HepG2 (cell line): ENCODE measurements around the gene SLC35D2. TPM values are rescaled to one million over a fixed set of nuclear protein-coding genes. Genes with fewer than 3 reads are reported as not detected.

Source experiments
- CBX5 ChIP-seq: sonication (generic); formaldehyde crosslinking; IDR thresholded peaks from 2 replicates; pipeline ENCODE4 v1.4.0; 2020; ENCODE audit warnings: missing genetic modification reagents, borderline replicate concordance
- CEBPG ChIP-seq: IDR thresholded peaks from 2 replicates; pipeline ENCODE4 v1.6.1; 2016
- CENPT ChIP-seq: sonication (generic); formaldehyde crosslinking; IDR thresholded peaks from 2 replicates; pipeline ENCODE4 v1.8.0; 2022; ENCODE audit warnings: low read depth, mild to moderate bottlenecking, moderate library complexity, missing genetic modification reagents
- ELF4 ChIP-seq: sonication (generic); formaldehyde crosslinking; IDR thresholded peaks from 2 replicates; pipeline ENCODE4 v1.5.0; 2020; ENCODE audit warnings: missing genetic modification reagents, mild to moderate bottlenecking, moderate library complexity, borderline replicate concordance
- FOXM1 ChIP-seq: sonication (generic); formaldehyde crosslinking; IDR thresholded peaks from 2 replicates; pipeline ENCODE4 v1.5.0; 2020; ENCODE audit warnings: missing genetic modification reagents
- HCFC1 ChIP-seq: fragments of 150-350 bp; IDR thresholded peaks from 2 replicates; pipeline ENCODE4 v1.6.1; 2014; ENCODE audit warnings: low read depth, low read length
- KDM6A ChIP-seq: IDR thresholded peaks from 2 replicates; pipeline ENCODE4 v1.6.1; 2016; ENCODE audit warnings: low read depth
- MBNL3 ChIP-seq: fragments of 250-450 bp; sonication (Bioruptor Pico); conservative IDR thresholded peaks from 2 replicates; pipeline ENCODE4 v1.8.0; 2022; ENCODE audit warnings: mild to moderate bottlenecking, inconsistent platforms
- PHF8 ChIP-seq: sonication (generic); formaldehyde crosslinking; IDR thresholded peaks from 2 replicates; pipeline ENCODE4 v1.5.0; 2020; ENCODE audit warnings: missing genetic modification reagents
- POLR2AphosphoS2 ChIP-seq: IDR thresholded peaks from 2 replicates; pipeline ENCODE4 v1.6.1; 2011; ENCODE audit warnings: low read depth, low read length, improper control_type of control experiment
- RNF2 ChIP-seq: fragments of 450-650 bp; conservative IDR thresholded peaks from 2 replicates; pipeline ENCODE4 v1.6.1; 2016; ENCODE audit warnings: low read depth
- SIX1 ChIP-seq: sonication (generic); formaldehyde crosslinking; IDR thresholded peaks from 2 replicates; pipeline ENCODE4 v1.4.0; 2020; ENCODE audit warnings: missing genetic modification reagents, borderline replicate concordance
- SOX6 ChIP-seq, 2 experiments: fragments of 450-650 bp in 1 of 2; sonication (generic) in 1 of 2; formaldehyde crosslinking in 1 of 2; IDR thresholded peaks; 2 replicates each; pipeline versions ENCODE4 v1.4.0 to v1.6.1; 2017 to 2020; ENCODE audit warnings: antibody characterized with exemption in 1 of 2, mild to moderate bottlenecking in 1 of 2, missing genetic modification reagents in 1 of 2
- SPEN ChIP-seq: sonication (generic); formaldehyde crosslinking; IDR thresholded peaks from 2 replicates; pipeline ENCODE4 v1.5.1; 2020; ENCODE audit warnings: low read depth, mild to moderate bottlenecking, missing genetic modification reagents
- SRSF1 ChIP-seq: fragments of 200-400 bp; formaldehyde crosslinking; optimal IDR thresholded peaks from 2 replicates; pipeline ENCODE3; 2017; ENCODE audit warnings: mild to moderate bottlenecking, low read depth, low read length, moderate library complexity
- ZBTB7A ChIP-seq: sonication (generic); formaldehyde crosslinking; IDR thresholded peaks from 2 replicates; pipeline ENCODE4 v1.8.0; 2022; ENCODE audit warnings: mild to moderate bottlenecking, missing genetic modification reagents
- ZFP36L2 ChIP-seq: sonication (generic); formaldehyde crosslinking; IDR thresholded peaks from 2 replicates; pipeline ENCODE4 v1.4.0; 2020; ENCODE audit warnings: missing genetic modification reagents
- ZFP82 ChIP-seq: sonication (generic); formaldehyde crosslinking; IDR thresholded peaks from 2 replicates; pipeline ENCODE4 v1.5.1; 2020; ENCODE audit warnings: mild to moderate bottlenecking, missing genetic modification reagents, borderline replicate concordance
- ZFX ChIP-seq: sonication (generic); formaldehyde crosslinking; IDR thresholded peaks from 2 replicates; pipeline ENCODE4 v1.4.0; 2020; ENCODE audit warnings: mild to moderate bottlenecking, low read depth, missing genetic modification reagents, moderate library complexity
- ZNF101 ChIP-seq: sonication (generic); formaldehyde crosslinking; IDR thresholded peaks from 2 replicates; pipeline ENCODE4 v1.4.0; 2020; ENCODE audit warnings: mild to moderate bottlenecking, low read depth, missing genetic modification reagents, borderline replicate concordance
- ZNF292 ChIP-seq: sonication (generic); formaldehyde crosslinking; IDR thresholded peaks from 2 replicates; pipeline ENCODE4 v1.8.1; 2022; ENCODE audit warnings: mild to moderate bottlenecking, low read depth, missing genetic modification reagents, borderline replicate concordance
- ZNF441 ChIP-seq: sonication (generic); formaldehyde crosslinking; IDR thresholded peaks from 2 replicates; pipeline ENCODE4 v1.7.0; 2021; ENCODE audit warnings: missing genetic modification reagents, borderline replicate concordance
- ZNF549 ChIP-seq: sonication (generic); formaldehyde crosslinking; IDR thresholded peaks from 2 replicates; pipeline ENCODE4 v1.5.0; 2020; ENCODE audit warnings: missing genetic modification reagents
- ZNF564 ChIP-seq: sonication (generic); formaldehyde crosslinking; IDR thresholded peaks from 2 replicates; pipeline ENCODE4 v1.8.1; 2023; ENCODE audit warnings: mild to moderate bottlenecking, missing genetic modification reagents
- ZNF615 ChIP-seq: sonication (generic); formaldehyde crosslinking; IDR thresholded peaks from 2 replicates; pipeline ENCODE4 v1.5.0; 2020; ENCODE audit warnings: mild to moderate bottlenecking, missing genetic modification reagents, borderline replicate concordance
- polyA plus RNA-seq, 8 experiments: library from polyadenylated mRNA; depleted of rRNA in 3 of 8; stranded (reverse) in 7 of 8; unstranded in 1 of 8; fragments of >200 nt; fragmentation: Illumina TruSeq in 4 of 8; extraction: Trizol in 4 of 8; gene quantifications; 2 replicates each; pipeline versions ENCODE4 v1.2.1 to v1.2.3, GENCODE V29; 2011 to 2016; ENCODE audit warnings: low read depth in 4 of 8, missing spikeins in 1 of 8, mixed read lengths in 1 of 8; ENCODE audit not compliant: insufficient read depth in 1 of 8
- total RNA-seq, 5 experiments: library from RNA; depleted of rRNA; stranded (reverse); fragments of >200 nt; fragmentation: Illumina TruSeq; extraction: Trizol; gene quantifications; 2 replicates each; pipeline ENCODE4 v1.2.3, GENCODE V29; 2016; ENCODE audit warnings: low read depth in 1 of 5
- TF ChIP-seq, protein P1 (sequence below): sonication (generic); formaldehyde crosslinking; IDR thresholded peaks from 2 replicates; pipeline ENCODE4 v1.4.0; 2020; ENCODE audit warnings: missing genetic modification reagents
- TF ChIP-seq, protein P2 (sequence below): sonication (generic); formaldehyde crosslinking; IDR thresholded peaks from 2 replicates; pipeline ENCODE4 v1.4.0; 2020; ENCODE audit warnings: mild to moderate bottlenecking, missing genetic modification reagents
- TF ChIP-seq, protein P3 (sequence below): sonication (generic); formaldehyde crosslinking; IDR thresholded peaks from 2 replicates; pipeline ENCODE4 v1.5.0; 2020; ENCODE audit warnings: missing genetic modification reagents, mild to moderate bottlenecking, borderline replicate concordance
- TF ChIP-seq, protein P4 (sequence below): sonication (generic); formaldehyde crosslinking; IDR thresholded peaks from 2 replicates; pipeline ENCODE4 v1.4.0; 2020; ENCODE audit warnings: mild to moderate bottlenecking, missing genetic modification reagents

Gene SLC35D2
- total and polyA plus RNA-seq, 2 of the 13 experiments (the other 11 are each of a cell fraction or from before 2014, with no cell fraction given), result 96.2 to 103 TPM

DNA sequence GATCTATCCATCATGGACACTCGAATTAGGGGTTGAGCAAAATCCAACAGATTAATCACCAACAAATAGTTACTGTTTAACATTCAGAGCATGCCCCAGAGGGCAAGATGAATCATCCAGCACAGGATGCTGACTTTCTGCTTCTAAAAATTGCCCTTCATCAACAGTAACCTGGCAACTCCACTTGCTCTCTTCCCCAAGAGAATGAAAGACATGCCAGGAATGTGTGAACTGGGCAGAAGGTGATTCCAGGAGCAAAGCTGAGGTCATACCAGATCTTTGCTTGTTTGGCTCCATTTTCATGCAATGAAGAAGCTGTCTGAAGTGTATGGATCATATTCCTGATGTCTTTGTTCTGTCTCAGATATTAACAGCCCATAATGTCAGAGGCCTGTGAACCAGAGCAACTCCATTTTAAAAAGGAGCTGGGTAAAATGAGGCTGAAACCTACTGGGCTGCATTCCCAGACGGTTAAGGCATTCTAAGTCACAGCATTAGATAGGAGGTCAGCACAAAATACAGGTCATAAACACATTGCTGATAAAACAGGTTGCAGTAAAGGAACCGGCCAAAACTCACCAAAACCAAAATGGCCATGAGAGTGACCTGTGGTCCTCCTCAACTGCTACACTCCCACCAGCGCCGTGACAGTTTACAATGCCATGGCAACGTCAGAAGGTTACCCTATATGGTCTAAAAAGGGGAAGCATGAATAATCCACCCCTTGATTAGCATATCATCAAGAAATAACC lies 37.1 kb upstream of the SLC35D2 start (continued):
- TF ChIP-seq, protein P1, sequence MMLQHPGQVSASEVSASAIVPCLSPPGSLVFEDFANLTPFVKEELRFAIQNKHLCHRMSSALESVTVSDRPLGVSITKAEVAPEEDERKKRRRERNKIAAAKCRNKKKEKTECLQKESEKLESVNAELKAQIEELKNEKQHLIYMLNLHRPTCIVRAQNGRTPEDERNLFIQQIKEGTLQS (CRISPR knock-in tag), result peak; percentile 84
- TF ChIP-seq ZFX, result peak; percentile 46; the same call in 1 of the 2 replicates
- TF ChIP-seq CENPT (CRISPR knock-in tag), result no peak
- TF ChIP-seq ZNF292, result no peak
- TF ChIP-seq CEBPG, result peak; percentile 66
- TF ChIP-seq SOX6 (IDR thresholded peaks at IDR 0.05), result no peak
- TF ChIP-seq SOX6 (CRISPR knock-in tag; IDR thresholded peaks at IDR 0.05), result peak; percentile 87
- TF ChIP-seq CBX5, result 0 out of 2 replicates have a peak, but pooled peaks have one; percentile 66
- TF ChIP-seq, protein P2, sequence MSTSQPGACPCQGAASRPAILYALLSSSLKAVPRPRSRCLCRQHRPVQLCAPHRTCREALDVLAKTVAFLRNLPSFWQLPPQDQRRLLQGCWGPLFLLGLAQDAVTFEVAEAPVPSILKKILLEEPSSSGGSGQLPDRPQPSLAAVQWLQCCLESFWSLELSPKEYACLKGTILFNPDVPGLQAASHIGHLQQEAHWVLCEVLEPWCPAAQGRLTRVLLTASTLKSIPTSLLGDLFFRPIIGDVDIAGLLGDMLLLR (CRISPR knock-in tag), result no peak
- no peak for TF ChIP-seq ZFP36L2 (CRISPR knock-in tag)
- TF ChIP-seq SPEN (CRISPR knock-in tag), result no peak
- TF ChIP-seq SIX1 (CRISPR knock-in tag), result peak; percentile 60; the same call in 1 of the 2 replicates
- no peak for TF ChIP-seq ZNF101
- no peak for TF ChIP-seq POLR2AphosphoS2
- TF ChIP-seq ZFP82 (CRISPR knock-in tag), result no peak
- TF ChIP-seq ZBTB7A (CRISPR knock-in tag), result no peak
- TF ChIP-seq KDM6A (CRISPR knock-in tag), result peak; percentile 76
- TF ChIP-seq, protein P3, sequence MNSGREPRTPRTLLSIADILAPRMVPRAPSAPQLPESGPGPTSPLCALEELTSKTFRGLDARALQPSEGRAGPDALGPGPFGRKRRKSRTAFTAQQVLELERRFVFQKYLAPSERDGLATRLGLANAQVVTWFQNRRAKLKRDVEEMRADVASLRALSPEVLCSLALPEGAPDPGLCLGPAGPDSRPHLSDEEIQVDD (CRISPR knock-in tag), result no peak
- no peak for TF ChIP-seq FOXM1 (CRISPR knock-in tag)
- TF ChIP-seq ELF4, result 0 out of 2 replicates have a peak, but pooled peaks have one; percentile 9
- no peak for TF ChIP-seq RNF2
- no peak for TF ChIP-seq ZNF564
- TF ChIP-seq, protein P4, sequence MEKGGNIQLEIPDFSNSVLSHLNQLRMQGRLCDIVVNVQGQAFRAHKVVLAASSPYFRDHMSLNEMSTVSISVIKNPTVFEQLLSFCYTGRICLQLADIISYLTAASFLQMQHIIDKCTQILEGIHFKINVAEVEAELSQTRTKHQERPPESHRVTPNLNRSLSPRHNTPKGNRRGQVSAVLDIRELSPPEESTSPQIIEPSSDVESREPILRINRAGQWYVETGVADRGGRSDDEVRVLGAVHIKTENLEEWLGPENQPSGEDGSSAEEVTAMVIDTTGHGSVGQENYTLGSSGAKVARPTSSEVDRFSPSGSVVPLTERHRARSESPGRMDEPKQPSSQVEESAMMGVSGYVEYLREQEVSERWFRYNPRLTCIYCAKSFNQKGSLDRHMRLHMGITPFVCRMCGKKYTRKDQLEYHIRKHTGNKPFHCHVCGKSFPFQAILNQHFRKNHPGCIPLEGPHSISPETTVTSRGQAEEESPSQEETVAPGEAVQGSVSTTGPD (CRISPR knock-in tag), result no peak
- TF ChIP-seq ZNF549 (CRISPR knock-in tag), result no peak
- no peak for TF ChIP-seq MBNL3 (CRISPR knock-in tag)
- no peak for TF ChIP-seq SRSF1
- TF ChIP-seq ZNF615 (CRISPR knock-in tag), result no peak
- no peak for TF ChIP-seq PHF8 (CRISPR knock-in tag)
- TF ChIP-seq HCFC1, result no peak
- peak; percentile 63; the same call in 1 of the 2 replicates for TF ChIP-seq ZNF441 (CRISPR knock-in tag)
